GM18870 (cell line): ENCODE data around the gene TBCCD1.

ENCODE experiments used
- ATAC-seq: cut with Tn5 transposase; IDR thresholded peaks from one replicate; pipeline ENCODE4 v1.9.1; 2021; ENCODE audit warnings: moderate library complexity; ENCODE audit not compliant: unreplicated experiment

The TBCCD1 gene

GRCh38 chr3:186497608-186498007, 69.5 kb downstream of the TBCCD1 start:
- ATAC-seq = no peak

GRCh38 chr3:186496635-186497034, 70.5 kb downstream of the TBCCD1 start:
- ATAC-seq = no peak
